Left lung (tissue), 14 donors: ENCODE results near the gene ODF2L. TPM values are rescaled to one million over a fixed set of nuclear protein-coding genes. Genes with fewer than 3 reads are reported as not detected.

Experiments
- ATAC-seq: fragments of 200-7000 bp; cut with Tn5 transposase; one replicate; pipeline ENCODE4 v1.9.1; 2020; ENCODE audit warnings: moderate library complexity
- DNase-seq, 4 donors: peaks; one replicate each; pipeline ENCODE4 v3.0.0-alpha.2; 2013 to 2020
- H3K27ac ChIP-seq, 2 donors: fragments of 200-600 bp; sonication (generic) in 1 of 2; one replicate each; pipeline versions ENCODE4 v1.5.0 to v1.8.0; 2020 to 2021
- H3K27me3 ChIP-seq, 2 donors: fragments of 200-600 bp; sonication (generic) in 1 of 2; one replicate each; pipeline versions ENCODE4 v1.5.0 to v1.8.0; 2020 to 2021
- H3K36me3 ChIP-seq, 2 donors: fragments of 200-600 bp; sonication (generic) in 1 of 2; one replicate each; pipeline versions ENCODE4 v1.5.0 to v1.8.0; 2020 to 2021
- H3K4me1 ChIP-seq, 2 donors: fragments of 200-600 bp; one replicate each; pipeline ENCODE4 v1.8.0; 2021
- H3K4me3 ChIP-seq, 2 donors: fragments of 200-600 bp; sonication (generic) in 1 of 2; one replicate each; pipeline versions ENCODE4 v1.5.0 to v1.8.0; 2020 to 2021; ENCODE audit warnings: mild to moderate bottlenecking in 1 of 2
- H3K9me3 ChIP-seq, 2 donors: fragments of 200-600 bp; sonication (generic) in 1 of 2; one replicate each; pipeline versions ENCODE4 v1.5.0 to v1.8.0; 2020 to 2021
- intact Hi-C, 2 donors: fragments of 100-400 bp; cut with DNase I; formaldehyde crosslinking; loops; one replicate each; pipeline versions ENCODE4 v1.11.2 to v1.14.2; 2022
- long read RNA-seq, 12 donors: library from polyadenylated mRNA in 2 of 12; unstranded in 2 of 12; transcript quantifications; one replicate each; pipeline ENCODE4 v2.0.0 and lab custom pipeline, GENCODE V29; 2019 to 2026
- polyA plus RNA-seq, 6 donors: library from polyadenylated mRNA; unstranded; fragments of 120-200 nt; gene quantifications; one replicate each; pipeline ENCODE4 v1.2.1, GENCODE V29; 2013; ENCODE audit not compliant: insufficient read length in 6 of 6
- total RNA-seq, 2 donors: library from RNA; stranded (reverse); fragmentation: NEBNext Ultra II Directional; extraction: Animal tissue kit (Norgen Biotek cat#: 25700); gene quantifications; one replicate each; pipeline ENCODE4 v1.2.1, GENCODE V29; 2021
- TF ChIP-seq, protein P1 (sequence below), 2 donors: fragments of 200-600 bp; sonication (generic) in 1 of 2; IDR thresholded peaks; one replicate each; pipeline versions ENCODE4 v1.5.0 to v1.8.0; 2021; ENCODE audit warnings: antibody characterized with exemption in 2 of 2
- donor health status: DM: no; HTN: yes; CAD: no.
- donor health status: DM: no; HTN: no; CAD: no.

The ODF2L gene, protein sequence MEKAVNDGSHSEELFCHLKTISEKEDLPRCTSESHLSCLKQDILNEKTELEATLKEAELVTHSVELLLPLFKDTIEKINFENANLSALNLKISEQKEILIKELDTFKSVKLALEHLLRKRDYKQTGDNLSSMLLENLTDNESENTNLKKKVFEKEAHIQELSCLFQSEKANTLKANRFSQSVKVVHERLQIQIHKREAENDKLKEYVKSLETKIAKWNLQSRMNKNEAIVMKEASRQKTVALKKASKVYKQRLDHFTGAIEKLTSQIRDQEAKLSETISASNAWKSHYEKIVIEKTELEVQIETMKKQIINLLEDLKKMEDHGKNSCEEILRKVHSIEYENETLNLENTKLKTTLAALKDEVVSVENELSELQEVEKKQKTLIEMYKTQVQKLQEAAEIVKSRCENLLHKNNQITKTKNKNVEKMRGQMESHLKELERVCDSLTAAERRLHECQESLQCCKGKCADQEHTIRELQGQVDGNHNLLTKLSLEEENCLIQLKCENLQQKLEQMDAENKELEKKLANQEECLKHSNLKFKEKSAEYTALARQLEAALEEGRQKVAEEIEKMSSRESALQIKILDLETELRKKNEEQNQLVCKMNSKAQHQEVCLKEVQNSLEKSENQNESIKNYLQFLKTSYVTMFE
- total RNA-seq: 10 to 100 TPM; 37.9 to 46.3 TPM
- 100 to 1,000 TPM; 105 to 141 (median 115) TPM for polyA plus RNA-seq
- long read RNA-seq, donor 1, transcript ODF2L-213 (2 exons, 1,650 nt): major isoform, 12 of 20 reads
- long read RNA-seq, donor 1, partial matches to known transcripts: 0 of 20 reads
- long read RNA-seq, donor 1, other reads (novel, unspliced or antisense): 0 of 20 reads
- long read RNA-seq, donor 2, transcript ODF2L-213 (2 exons, 1,650 nt): major isoform, 9 of 21 reads
- long read RNA-seq, donor 2, partial matches to known transcripts: 7 of 21 reads
- long read RNA-seq, donor 2, other reads (novel, unspliced or antisense): 0 of 21 reads
- long read RNA-seq, donor 3, partial matches to known transcripts: 0 of 5 reads
- long read RNA-seq, donor 3, other reads (novel, unspliced or antisense): 0 of 5 reads
- long read RNA-seq, donor 4, transcript ODF2L-213 (2 exons, 1,650 nt): major isoform, 7 of 14 reads
- long read RNA-seq, donor 4, partial matches to known transcripts: 2 of 14 reads
- long read RNA-seq, donor 4, other reads (novel, unspliced or antisense): 5 of 14 reads
- long read RNA-seq, donor 5, partial matches to known transcripts: 13 of 19 reads
- long read RNA-seq, donor 5, other reads (novel, unspliced or antisense): 0 of 19 reads
- long read RNA-seq, donor 6, transcript ODF2L-213 (2 exons, 1,650 nt): major isoform, 7 of 11 reads
- long read RNA-seq, donor 6, partial matches to known transcripts: 0 of 11 reads
- long read RNA-seq, donor 6, other reads (novel, unspliced or antisense): 0 of 11 reads
- long read RNA-seq, donor 7, partial matches to known transcripts: 0 of 3 reads
- long read RNA-seq, donor 7, other reads (novel, unspliced or antisense): 0 of 3 reads
- long read RNA-seq, donor 8, partial matches to known transcripts: 0 of 7 reads
- long read RNA-seq, donor 8, other reads (novel, unspliced or antisense): 0 of 7 reads
- long read RNA-seq, donor 9: 0 reads
- long read RNA-seq, donor 10, transcript ODF2L-213 (2 exons, 1,650 nt): major isoform, 7 of 16 reads
- long read RNA-seq, donor 10, partial matches to known transcripts: 5 of 16 reads
- long read RNA-seq, donor 10, other reads (novel, unspliced or antisense): 3 of 16 reads
- long read RNA-seq, donor 11, transcript ODF2L-213 (2 exons, 1,650 nt): major isoform, 7 of 10 reads
- long read RNA-seq, donor 11, partial matches to known transcripts: 0 of 10 reads
- long read RNA-seq, donor 11, other reads (novel, unspliced or antisense): 0 of 10 reads
- long read RNA-seq, donor 12, partial matches to known transcripts: 5 of 14 reads
- long read RNA-seq, donor 12, other reads (novel, unspliced or antisense): 0 of 14 reads

DNA sequence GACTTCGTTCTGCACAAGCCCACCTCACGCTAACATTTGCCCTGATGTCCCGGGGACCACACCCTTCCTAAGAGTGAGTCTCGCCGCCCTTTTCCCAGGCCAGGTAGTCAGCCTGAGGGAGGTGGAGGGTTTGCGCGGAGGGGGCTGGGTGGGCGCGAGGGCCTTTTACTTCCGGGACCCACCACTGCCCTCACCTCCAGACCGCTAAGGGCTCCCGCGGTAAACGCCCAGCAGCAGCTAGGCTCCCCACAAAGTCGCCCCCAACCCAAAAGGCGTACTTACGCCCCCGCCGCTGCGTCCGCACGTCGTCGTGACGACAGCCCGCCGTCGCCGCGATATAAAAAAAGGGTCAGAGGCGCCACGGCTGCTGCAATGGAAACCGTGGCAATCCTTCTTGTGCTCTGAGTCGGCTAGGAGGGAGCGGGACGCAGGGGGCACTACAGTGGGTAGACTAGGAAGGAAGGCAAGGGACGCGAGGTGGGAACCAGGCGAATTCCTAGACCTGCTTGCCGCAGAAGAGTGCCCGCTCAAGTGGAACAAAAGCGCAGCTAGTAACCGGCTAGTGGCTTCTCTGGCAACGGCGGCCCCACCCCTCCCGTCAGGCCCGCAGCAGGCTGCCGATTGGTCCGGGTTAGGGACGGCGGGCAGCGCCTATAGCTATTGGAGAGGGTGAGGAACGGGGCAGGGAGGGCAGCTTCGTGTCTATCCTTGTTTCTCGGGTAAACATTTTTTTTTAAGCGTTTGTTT, at the start of gene ODF2L:
Gene ODF2L, minus strand, starts transcription at position 573 of the 747 bp plus-strand sequence. CDS start 9,296 bp downstream, outside the sequence.
- ATAC-seq: peak; percentile 100
- intact Hi-C loops: no loop called here

GRCh38 chr1:86445919-86446318, 49.8 kb upstream of the ODF2L start:
- no peak overlapping the region for H3K4me3 ChIP-seq
- no peaks in the 10 kb centered on the region for H3K9me3 ChIP-seq
- no peaks in the 10 kb centered on the region for H3K36me3 ChIP-seq
- no peaks in the 10 kb centered on the region for H3K4me1 ChIP-seq
- no peak for DNase-seq
- no peaks in the 10 kb centered on the region for H3K27me3 ChIP-seq
- intact Hi-C loops: no loop called here
- no peak overlapping the region for H3K27ac ChIP-seq
- TF ChIP-seq, protein P1, sequence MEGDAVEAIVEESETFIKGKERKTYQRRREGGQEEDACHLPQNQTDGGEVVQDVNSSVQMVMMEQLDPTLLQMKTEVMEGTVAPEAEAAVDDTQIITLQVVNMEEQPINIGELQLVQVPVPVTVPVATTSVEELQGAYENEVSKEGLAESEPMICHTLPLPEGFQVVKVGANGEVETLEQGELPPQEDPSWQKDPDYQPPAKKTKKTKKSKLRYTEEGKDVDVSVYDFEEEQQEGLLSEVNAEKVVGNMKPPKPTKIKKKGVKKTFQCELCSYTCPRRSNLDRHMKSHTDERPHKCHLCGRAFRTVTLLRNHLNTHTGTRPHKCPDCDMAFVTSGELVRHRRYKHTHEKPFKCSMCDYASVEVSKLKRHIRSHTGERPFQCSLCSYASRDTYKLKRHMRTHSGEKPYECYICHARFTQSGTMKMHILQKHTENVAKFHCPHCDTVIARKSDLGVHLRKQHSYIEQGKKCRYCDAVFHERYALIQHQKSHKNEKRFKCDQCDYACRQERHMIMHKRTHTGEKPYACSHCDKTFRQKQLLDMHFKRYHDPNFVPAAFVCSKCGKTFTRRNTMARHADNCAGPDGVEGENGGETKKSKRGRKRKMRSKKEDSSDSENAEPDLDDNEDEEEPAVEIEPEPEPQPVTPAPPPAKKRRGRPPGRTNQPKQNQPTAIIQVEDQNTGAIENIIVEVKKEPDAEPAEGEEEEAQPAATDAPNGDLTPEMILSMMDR (IDR thresholded peaks at IDR 0.05): no peak
- no peak for ATAC-seq

More for the DNA sequence above, at the start of gene ODF2L:
- Histone ChIP-seq H3K9me3 (no peaks in the 10 kb centered on the region), H3K4me3 (peak within 1 kb of the TSS; percentile 83 to 91), H3K27ac (peak within 1 kb of the TSS; percentile 77 to 86), H3K27me3 (no peaks in the 10 kb centered on the region), H3K36me3 (no peaks in the 10 kb centered on the region), H3K4me1 (peaks cover 3 to 30% of the 10 kb centered on the region in 2 donors)
- TF ChIP-seq, protein P1 (IDR thresholded peaks at IDR 0.05): no peak
- peak; percentile 83 to 98 (median 94) for DNase-seq

GRCh38 chr1:86441997-86442396, 45.9 kb upstream of the ODF2L start:
- Histone ChIP-seq H3K9me3 (no peaks in the 10 kb centered on the region), H3K4me3 (no peak overlapping the region), H3K4me1 (no peaks in the 10 kb centered on the region), H3K27me3 (no peaks in the 10 kb centered on the region), H3K36me3 (no peaks in the 10 kb centered on the region), H3K27ac (no peak overlapping the region)
- TF ChIP-seq, protein P1 (IDR thresholded peaks at IDR 0.05): no peak
- DNase-seq (no peak), ATAC-seq (no peak)
- intact Hi-C loops: no loop called here

- no peaks in the 10 kb centered on the region for H3K36me3 ChIP-seq
- no peak for ATAC-seq
- H3K4me1 ChIP-seq: no peaks in the 10 kb centered on the region
- intact Hi-C loops: no loop called here
- H3K9me3 ChIP-seq: no peaks in the 10 kb centered on the region
- no peaks in the 10 kb centered on the region for H3K27me3 ChIP-seq
- no peak for DNase-seq
- H3K4me3 ChIP-seq: no peak overlapping the region
- TF ChIP-seq, protein P1 (IDR thresholded peaks at IDR 0.05): no peak
- H3K27ac ChIP-seq: no peak overlapping the region
Observed at GRCh38 chr1:86441581-86441980, 45.5 kb upstream of the ODF2L start.
